Kidney (tissue), 14 donors: Measurements from ENCODE around the gene SGSM2. TPM values are rescaled to one million over a fixed set of nuclear protein-coding genes. Genes with fewer than 3 reads are reported as not detected.

Source experiments
- DNase-seq, 5 donors: peaks; one replicate each; pipeline ENCODE4 v3.0.0-alpha.2; 2013 to 2020
- FAIRE-seq: peaks from 2 replicates; lab custom pipeline; 2012; peaks lifted over from hg19 to GRCh38; lab: Jason Lieb, UNC
- H3K27ac ChIP-seq, 2 donors: one replicate each; pipeline ENCODE4 v1.7.0; 2013; ENCODE audit warnings: low read depth in 2 of 2, low read length in 2 of 2, inconsistent platforms in 1 of 2
- H3K27me3 ChIP-seq: one replicate; pipeline ENCODE4 v1.7.1; 2013; ENCODE audit warnings: low read length, inconsistent platforms; ENCODE audit not compliant: control insufficient read depth, insufficient read depth
- H3K36me3 ChIP-seq, 3 donors: one replicate each; pipeline versions ENCODE4 v1.7.0 to v1.7.1; 2013; ENCODE audit warnings: low read length in 3 of 3, control low read depth in 1 of 3, inconsistent platforms in 1 of 3; ENCODE audit not compliant: insufficient read depth in 3 of 3, control insufficient read depth in 2 of 3
- H3K4me1 ChIP-seq, 3 donors: one replicate each; pipeline versions ENCODE4 v1.7.0 to v1.7.1; 2013; ENCODE audit warnings: low read length in 3 of 3, inconsistent platforms in 1 of 3, low read depth in 1 of 3; ENCODE audit not compliant: control insufficient read depth in 2 of 3, insufficient read depth in 2 of 3
- H3K4me3 ChIP-seq, 3 donors: one replicate each; pipeline versions ENCODE4 v1.7.0 to v1.8.1; 2013; ENCODE audit warnings: low read length in 3 of 3, control low read depth in 1 of 3, inconsistent platforms in 1 of 3
- H3K9ac ChIP-seq, 3 donors: one replicate each; pipeline versions ENCODE4 v1.7.0 to v1.7.1; 2013; ENCODE audit warnings: low read length in 3 of 3, control low read depth in 1 of 3, inconsistent platforms in 1 of 3
- H3K9me3 ChIP-seq, 3 donors: one replicate each; pipeline versions ENCODE4 v1.7.0 to v1.7.1; 2013; ENCODE audit warnings: low read length in 3 of 3, control low read depth in 1 of 3, inconsistent platforms in 1 of 3; ENCODE audit not compliant: control insufficient read depth in 2 of 3, insufficient read depth in 1 of 3
- CTCF ChIP-seq: IDR thresholded peaks from 3 replicates; pipeline ENCODE4 v1.5.1; 2012; ENCODE audit warnings: mild to moderate bottlenecking, moderate library complexity, borderline replicate concordance; ENCODE audit not compliant: insufficient read depth; ENCODE audit errors: extremely low read depth
- intact Hi-C: fragments of 100-400 bp; cut with DNase I; formaldehyde crosslinking; loops from one replicate; pipeline ENCODE4 v1.11.1; 2022
- polyA plus RNA-seq: library from polyadenylated mRNA; stranded (reverse); fragments of 350-450 nt; fragmentation: Illumina TruSeq; extraction: RNeasy Lipid Tissue Mini Kit (QIAGEN cat#74804); gene quantifications from one replicate; pipeline ENCODE4 v1.2.3, GENCODE V29; 2014; ENCODE audit warnings: low read depth, low replicate concordance; ENCODE audit not compliant: insufficient read depth
- total RNA-seq: library from RNA; stranded (reverse); fragmentation: NEBNext Ultra II Directional; extraction: Animal tissue kit (Norgen Biotek cat#: 25700); gene quantifications from one replicate; pipeline ENCODE4 v1.2.1, GENCODE V29; 2021
- donor health status: control.
- donor health status: control.
- donor health status: control.
- donor health status: control.
- donor health status: control.
- donor health status: DM: yes; HTN: yes; CAD: no.
- donor health status: Normal renal cell carcinoma (clear cell type).

SGSM2 gene
- total and polyA plus RNA-seq, 2 donors from 2014 or later, result 33.7 to 58.0 TPM

DNA sequence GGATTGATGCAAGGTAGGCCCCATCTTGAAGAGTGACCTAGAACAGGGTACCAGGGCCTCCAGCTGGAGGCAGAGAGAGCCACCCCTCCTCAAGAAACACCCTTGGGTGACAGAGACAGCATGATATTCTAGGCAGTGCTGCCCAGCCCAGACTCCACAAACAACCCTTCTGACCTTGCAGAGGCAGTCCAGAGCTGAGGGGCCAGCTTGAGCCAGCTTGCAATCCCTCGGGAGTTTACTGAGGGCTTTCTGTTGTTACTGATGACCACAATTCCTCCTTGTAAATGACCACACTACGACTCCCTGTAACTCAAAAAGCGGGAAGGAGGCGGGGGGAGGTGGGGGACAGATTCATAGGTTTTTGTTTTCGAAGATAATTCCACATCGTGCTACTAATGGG is 82.2 kb downstream of the SGSM2 start:
- intact Hi-C loops, result loop anchor here (5.0 kb wide), 1 partner anchor 37 kb away; no protein-coding TSS in a partner anchor
- Histone ChIP-seq H3K9me3 (no peaks in the 10 kb centered on the region), H3K27ac (peak overlapping the region; percentile 46 to 70), H3K36me3 (peaks cover 0 to 22% (median 8%) of the 10 kb centered on the region in 3 donors), H3K4me1 (peaks cover 0 to 3% (median 0%) of the 10 kb centered on the region in 3 donors), H3K27me3 (no peaks in the 10 kb centered on the region), H3K4me3 (no peak overlapping the region), H3K9ac (no peak overlapping the region)
- no peak for FAIRE-seq
- TF ChIP-seq CTCF, result no peak
- DNase-seq, result no peak

DNA sequence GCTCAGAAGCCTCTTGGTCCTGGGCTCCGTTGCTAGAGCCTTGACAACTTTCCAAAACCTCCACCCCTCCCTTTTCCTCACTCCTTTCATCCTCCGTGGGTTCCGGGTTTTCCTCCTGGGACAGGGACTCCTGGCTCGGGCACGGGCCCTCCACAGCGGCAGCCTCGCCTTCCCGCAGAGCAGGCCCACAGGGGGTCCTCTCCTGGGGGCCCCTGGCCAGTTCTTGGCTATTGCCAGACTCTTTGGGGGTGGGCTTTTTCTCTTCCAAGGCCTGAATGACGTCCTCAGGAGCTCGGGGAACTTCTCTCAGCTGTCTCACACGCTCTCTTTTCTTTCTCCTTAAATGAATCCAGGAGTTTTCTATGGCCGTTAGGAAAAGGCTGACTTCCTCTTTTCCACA is 82.9 kb downstream of the SGSM2 start:
- no peak overlapping the region for H3K27ac ChIP-seq
- H3K9me3 ChIP-seq, result no peaks in the 10 kb centered on the region
- H3K36me3 ChIP-seq, result peaks cover 0 to 17% (median 8%) of the 10 kb centered on the region in 3 donors
- H3K27me3 ChIP-seq, result no peaks in the 10 kb centered on the region
- H3K4me1 ChIP-seq, result peaks cover 0 to 3% (median 0%) of the 10 kb centered on the region in 3 donors
- DNase-seq (no peak), FAIRE-seq (no peak)
- intact Hi-C loops, result no loop called here
- H3K4me3 ChIP-seq, result no peak overlapping the region
- TF ChIP-seq CTCF, result no peak
- no peak overlapping the region for H3K9ac ChIP-seq

DNA sequence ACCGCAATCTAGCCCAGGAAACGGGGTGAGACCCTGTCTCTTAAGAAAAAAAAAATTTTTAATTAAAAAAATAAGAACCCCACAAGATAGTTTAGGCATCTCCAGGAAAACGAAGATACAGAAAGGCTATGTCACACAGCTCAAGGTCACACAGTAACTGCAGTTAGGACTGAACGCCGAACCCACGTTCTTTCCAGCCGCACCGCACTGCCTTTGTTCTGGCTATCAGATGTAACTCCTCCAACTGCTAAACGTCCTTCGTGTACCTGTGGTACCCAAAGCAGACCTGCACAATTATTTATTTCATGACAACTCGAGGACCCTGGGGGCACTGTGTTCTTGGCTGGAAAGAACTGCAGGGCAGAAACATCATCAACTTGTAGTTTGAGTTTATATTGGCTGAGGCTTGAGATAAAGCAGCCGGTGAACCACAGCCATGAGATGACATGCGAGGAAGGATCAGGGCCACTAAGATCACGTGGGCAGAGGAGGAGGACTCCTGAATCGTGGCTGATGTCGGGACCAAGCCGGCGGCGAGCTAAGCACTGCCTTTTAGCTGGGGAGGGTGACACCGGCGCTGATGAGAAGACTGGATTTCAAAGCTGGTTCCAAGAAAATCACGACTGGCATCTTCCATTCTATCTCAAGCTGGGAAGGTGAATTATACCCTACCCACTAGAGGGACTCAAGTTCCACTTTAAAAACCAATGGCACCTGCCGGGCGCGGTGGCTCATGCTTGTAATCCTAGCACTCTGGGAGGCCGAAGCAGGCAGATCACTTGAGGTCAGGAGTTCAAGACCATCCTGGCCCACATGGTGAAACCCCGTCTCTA is 84.2 kb downstream of the SGSM2 start:
- Histone ChIP-seq H3K36me3 (peaks cover 0 to 17% (median 8%) of the 10 kb centered on the region in 3 donors), H3K27me3 (no peaks in the 10 kb centered on the region), H3K9ac (no peak overlapping the region), H3K27ac (no peak overlapping the region), H3K4me3 (no peak overlapping the region), H3K9me3 (no peaks in the 10 kb centered on the region), H3K4me1 (peaks cover 0 to 3% (median 0%) of the 10 kb centered on the region in 3 donors)
- intact Hi-C loops, result no loop called here
- TF ChIP-seq CTCF, result no peak
- DNase-seq (peak in 2 of 5 donors; percentile 41 to 55), FAIRE-seq (no peak)
